Measurements from ENCODE around the gene TRPV2.

The TRPV2 gene

GRCh38 chr17:16407911-16408588 is 7.3 kb upstream of the TRPV2 start:
- DNase-seq = peak; percentile 22

DNA sequence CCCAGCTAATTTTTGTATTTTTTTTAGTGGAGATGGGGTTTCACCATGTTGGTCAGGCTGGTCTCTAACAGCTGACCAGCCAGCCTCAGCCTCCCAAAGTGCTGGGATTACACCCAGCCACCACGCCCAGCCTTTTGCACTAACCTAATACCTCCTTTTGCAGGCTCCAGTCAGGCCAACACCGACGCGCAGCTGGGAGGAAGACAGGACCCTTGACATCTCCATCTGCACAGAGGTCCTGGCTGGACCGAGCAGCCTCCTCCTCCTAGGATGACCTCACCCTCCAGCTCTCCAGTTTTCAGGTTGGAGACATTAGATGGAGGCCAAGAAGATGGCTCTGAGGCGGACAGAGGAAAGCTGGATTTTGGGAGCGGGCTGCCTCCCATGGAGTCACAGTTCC is 2.0 kb downstream of the TRPV2 start:
- DNase-seq = no peak

DNA sequence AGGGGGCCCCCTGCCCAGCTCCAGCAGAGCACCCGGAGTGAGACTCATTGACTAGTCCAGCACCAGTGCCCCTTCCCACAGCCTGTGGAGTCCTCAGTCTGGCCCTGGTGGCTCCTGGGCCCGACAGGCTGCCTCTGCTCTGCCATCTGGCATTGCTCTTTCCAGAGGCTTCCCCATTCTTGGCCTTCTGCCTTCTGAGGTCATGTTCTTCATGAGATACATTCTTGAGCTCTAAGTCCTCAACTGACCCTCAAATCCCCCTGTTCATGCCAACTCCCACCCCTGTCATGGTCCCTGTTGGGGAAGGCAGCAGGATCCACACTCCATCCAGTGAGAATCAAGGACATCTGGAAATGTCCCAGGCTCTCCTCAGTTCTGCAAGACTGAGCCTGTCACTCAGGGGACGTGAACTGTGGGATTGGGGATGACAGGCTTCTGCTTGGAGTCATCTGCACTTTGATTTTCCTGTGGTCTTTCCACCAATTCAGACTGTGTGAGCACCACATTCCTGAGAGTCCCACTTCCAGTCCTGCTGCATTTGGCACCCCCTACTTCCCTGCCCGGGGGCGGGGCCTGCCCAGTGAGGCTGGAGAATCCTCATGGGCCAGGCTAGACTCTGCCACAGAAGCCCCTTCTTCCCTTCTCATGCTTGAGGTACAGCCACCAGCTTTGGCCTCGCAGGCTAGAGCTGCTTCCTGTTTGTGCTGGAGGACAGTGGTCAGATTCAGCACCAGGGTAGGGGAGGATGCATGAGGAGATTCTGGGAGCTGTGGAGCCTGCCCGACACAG is 2.7 kb downstream of the TRPV2 start:
- peak; percentile 38 for DNase-seq

DNA sequence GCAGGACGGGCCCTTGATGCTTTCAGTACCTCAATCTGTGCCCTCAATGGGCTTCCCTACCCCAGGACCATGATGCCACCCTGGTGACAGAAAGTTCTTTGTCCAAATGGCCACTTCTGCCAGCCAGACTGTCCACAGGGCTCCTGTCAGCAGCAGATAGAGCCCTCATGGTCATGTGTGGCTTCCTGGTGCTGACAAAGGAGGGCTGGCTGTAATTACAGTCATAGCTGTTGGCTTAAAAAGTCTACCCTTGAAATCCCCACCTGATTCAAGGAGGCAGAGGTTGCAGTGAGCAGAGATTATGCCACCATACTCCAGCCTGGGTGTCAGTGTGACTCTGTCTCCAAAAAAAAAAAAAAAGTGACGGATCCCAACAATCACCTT is 3.3 kb downstream of the TRPV2 start:
- DNase-seq = no peak

- DNase-seq = peak; percentile 91
Observed at GRCh38 chr17:16419074-16419928, 3.9 kb downstream of the TRPV2 start.

DNA sequence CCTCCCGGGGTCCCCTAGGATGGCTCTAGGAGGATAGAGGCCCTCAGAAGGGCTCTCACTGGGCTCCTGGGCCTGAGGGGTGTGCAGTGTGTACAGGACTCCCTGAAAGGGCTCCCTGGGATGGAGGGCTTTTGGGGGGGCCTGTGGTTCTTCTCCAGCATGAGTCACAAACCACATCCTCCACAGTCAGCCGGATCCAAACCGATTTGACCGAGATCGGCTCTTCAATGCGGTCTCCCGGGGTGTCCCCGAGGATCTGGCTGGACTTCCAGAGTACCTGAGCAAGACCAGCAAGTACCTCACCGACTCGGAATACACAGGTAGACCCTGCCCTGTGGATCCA is 4.5 kb downstream of the TRPV2 start:
- DNase-seq = no peak

- DNase-seq = no peak
Observed at GRCh38 chr17:16422416-16422815, 7.0 kb downstream of the TRPV2 start.

GRCh38 chr17:16423226-16423872 is 8.0 kb downstream of the TRPV2 start:
- no peak for DNase-seq

- DNase-seq = no peak
Observed at GRCh38 chr17:16425202-16425601, 9.8 kb downstream of the TRPV2 start.

DNA sequence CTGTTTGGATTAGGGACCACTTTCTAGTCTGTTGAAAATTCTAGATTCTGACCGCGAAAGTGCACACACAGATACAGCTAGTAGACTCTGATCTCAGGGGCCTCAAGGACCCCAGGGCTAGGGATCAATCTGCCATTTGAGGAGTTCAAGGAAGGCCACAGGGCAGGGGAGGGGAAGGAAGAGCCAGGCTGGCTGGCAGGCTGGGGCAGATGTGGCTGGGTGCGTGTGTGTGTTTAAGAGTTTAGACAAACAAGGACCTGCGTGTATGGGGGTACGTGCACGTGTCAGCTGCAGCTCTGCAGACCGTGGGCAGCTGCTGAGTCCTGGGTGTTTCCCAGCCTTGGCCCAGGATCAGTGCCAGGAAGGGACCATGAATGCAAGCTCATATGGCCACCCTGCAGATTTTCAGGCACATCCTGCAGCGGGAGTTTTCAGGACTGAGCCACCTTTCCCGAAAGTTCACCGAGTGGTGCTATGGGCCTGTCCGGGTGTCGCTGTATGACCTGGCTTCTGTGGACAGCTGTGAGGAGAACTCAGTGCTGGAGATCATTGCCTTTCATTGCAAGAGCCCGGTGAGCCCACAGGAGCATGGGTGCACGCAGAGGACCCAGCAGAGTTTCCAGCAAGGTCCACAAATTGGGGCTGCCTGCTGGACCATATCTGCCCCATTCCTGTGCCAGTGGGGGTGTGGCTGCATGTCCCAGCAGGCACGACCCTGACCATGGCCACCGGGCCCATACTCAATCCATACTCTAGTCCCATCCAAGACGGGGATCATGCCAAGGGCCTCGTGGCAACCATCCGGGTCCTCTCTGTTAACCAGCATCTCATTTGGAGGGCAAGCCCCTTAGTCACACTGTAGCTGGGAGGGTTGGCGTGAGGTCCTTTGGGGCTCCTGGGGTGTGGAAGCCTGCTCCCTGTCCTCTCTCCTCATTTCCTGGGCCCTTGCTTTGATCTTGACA is 10.6 kb downstream of the TRPV2 start:
- no peak for DNase-seq

DNA sequence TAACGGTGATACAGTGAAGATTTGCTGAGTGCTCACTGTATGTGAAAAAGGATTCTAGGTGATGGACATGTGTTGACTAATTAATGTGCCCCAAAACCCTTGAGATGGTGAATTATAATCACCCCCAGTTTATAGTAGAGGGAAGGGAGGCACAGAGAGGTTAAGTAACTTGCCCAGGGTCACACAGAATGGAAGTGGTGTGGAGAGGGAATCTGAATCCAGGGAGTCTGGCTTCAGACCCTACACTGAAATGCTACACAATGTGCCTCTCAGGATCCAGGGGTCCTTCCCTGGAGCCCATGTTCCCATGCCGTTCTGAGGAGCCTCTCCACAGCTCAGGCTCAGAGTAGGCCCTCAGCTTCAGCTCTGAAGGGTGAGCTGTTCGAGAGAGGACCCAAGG is 11.6 kb downstream of the TRPV2 start:
- DNase-seq = no peak

- no peak for DNase-seq
Observed at GRCh38 chr17:16428098-16428882, 12.9 kb downstream of the TRPV2 start.

GRCh38 chr17:16429083-16429482 is 13.7 kb downstream of the TRPV2 start:
- no peak for DNase-seq

DNA sequence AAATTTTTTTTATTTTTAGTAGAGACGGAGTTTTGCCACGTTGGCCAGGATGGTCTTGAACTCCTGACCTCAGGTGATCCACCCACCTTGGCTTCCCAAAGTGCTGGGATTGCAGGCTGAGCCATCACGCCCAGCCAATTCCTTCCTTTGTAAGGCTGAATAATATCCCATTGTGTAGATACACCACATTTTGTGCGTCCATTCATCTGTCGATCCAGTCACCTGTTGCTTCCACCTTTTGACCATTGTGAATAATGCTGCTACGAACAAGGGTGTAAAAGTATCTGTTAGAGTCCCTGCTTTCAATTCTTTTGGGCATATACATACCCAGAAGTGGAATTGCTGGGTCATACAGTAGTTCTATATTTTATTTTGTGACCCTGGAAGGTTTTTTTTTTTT is 15.3 kb downstream of the TRPV2 start:
- DNase-seq = no peak

- DNase-seq = no peak
Observed at GRCh38 chr17:16432017-16432416, 16.6 kb downstream of the TRPV2 start.

- DNase-seq = no peak
Observed at GRCh38 chr17:16433514-16433913, 18.1 kb downstream of the TRPV2 start.

DNA sequence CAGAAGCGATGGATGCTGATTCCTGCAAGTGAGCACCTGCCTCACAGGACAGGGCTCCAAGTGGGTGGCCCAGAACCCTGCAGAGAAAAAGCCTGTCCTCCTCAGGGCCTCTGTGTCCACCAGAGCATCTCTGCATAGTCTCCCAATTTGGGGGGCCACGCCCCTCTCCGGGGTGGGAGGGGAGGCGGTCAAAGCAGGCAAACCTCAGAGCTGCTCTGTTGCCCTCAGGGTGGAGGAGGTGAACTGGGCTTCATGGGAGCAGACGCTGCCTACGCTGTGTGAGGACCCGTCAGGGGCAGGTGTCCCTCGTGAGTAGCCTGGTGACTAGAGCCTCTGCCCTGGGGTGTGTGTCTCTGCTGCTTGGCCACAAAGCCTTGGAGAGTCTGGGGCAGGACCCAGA is 19.3 kb downstream of the TRPV2 start:
- no peak for DNase-seq

- no peak for DNase-seq
Observed at GRCh38 chr17:16435925-16436886, 20.8 kb downstream of the TRPV2 start.

GRCh38 chr17:16437083-16437482 is 21.7 kb downstream of the TRPV2 start:
- no peak for DNase-seq

GRCh38 chr17:16438173-16438556 is 22.8 kb downstream of the TRPV2 start:
- no peak for DNase-seq
